GM21723 (cell line): Measurements from ENCODE around the gene FCN1.
A peak's percentile ranks its signal among the peaks of the same experiment; 100 is the strongest.
"Not testable (repeated sequence)": the region's sequence is repeated elsewhere in the genome, so short reads cannot be mapped to it uniquely, and the experiment has no call there.

ENCODE experiments used
- ATAC-seq: cut with Tn5 transposase; IDR thresholded peaks from one replicate; pipeline ENCODE4 v1.9.1; 2021; ENCODE audit warnings: mild to moderate bottlenecking, moderate library complexity; ENCODE audit not compliant: unreplicated experiment

Gene FCN1

GRCh38 chr9:134860510-134860909 lies 57.2 kb downstream of the FCN1 start:
- ATAC-seq = no peak

DNA sequence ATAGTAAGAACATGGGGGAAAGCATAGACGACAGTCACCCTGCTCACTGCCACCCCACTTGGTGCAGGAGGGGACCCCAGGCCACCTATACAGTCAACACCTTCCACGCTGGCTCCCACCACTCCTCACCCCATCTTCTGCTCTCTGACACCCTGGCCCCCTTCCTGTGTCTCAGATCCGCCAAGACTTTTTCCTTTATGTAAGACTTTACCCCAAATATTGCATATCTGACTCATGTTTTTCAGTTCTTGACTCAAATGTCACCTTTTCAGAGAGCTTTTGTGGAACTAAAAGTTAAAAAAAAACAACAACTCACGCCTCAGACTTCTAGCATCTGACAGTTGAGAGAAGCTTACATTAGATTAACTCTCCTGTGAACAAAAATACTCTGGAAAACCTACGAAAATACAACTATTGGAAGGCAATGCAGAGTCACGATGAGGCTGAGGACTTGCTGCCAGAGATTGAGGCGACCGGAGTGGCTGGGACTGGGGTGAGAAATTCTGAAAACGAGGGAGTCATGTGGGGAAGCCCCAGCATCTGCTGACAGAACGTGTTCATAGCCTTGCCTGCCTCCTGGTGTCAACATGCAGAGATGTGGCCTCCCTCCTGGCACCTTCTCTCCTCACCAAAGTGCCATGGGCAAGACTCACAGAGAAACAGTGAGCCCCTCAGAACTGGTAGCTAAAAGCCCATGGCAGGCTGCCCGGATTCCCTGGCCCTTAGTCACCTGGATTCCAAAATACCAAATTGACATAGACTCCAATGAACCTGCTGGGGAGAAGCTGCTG lies 59.5 kb downstream of the FCN1 start:
- peak; percentile 86 for ATAC-seq

DNA sequence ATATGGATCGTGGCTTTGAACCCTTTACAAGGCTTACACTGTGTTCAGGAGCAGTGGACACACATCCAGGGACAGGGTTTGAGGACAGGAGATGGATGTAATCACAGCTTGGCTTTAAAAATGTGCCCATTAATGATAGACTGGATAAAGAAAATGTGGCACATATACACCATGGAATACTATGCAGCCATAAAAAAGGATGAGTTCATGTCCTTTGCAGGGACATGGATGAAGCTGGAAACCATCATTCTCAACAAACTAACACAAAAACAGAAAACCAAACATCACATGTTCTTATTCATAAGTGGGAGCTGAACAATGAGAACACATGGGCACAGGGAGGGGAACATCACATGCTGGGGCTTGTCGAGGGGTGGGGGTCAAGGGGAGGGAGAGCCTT lies 60.3 kb downstream of the FCN1 start:
- not testable (repeated sequence) for ATAC-seq

- no peak for ATAC-seq
These were observed 61.8 kb downstream of the FCN1 start for GRCh38 chr9:134855900-134856377.
